ENCODE measurements around the gene SLITRK4.
A peak's percentile ranks its signal among the peaks of the same experiment; 100 is the strongest.

SLITRK4 gene, protein sequence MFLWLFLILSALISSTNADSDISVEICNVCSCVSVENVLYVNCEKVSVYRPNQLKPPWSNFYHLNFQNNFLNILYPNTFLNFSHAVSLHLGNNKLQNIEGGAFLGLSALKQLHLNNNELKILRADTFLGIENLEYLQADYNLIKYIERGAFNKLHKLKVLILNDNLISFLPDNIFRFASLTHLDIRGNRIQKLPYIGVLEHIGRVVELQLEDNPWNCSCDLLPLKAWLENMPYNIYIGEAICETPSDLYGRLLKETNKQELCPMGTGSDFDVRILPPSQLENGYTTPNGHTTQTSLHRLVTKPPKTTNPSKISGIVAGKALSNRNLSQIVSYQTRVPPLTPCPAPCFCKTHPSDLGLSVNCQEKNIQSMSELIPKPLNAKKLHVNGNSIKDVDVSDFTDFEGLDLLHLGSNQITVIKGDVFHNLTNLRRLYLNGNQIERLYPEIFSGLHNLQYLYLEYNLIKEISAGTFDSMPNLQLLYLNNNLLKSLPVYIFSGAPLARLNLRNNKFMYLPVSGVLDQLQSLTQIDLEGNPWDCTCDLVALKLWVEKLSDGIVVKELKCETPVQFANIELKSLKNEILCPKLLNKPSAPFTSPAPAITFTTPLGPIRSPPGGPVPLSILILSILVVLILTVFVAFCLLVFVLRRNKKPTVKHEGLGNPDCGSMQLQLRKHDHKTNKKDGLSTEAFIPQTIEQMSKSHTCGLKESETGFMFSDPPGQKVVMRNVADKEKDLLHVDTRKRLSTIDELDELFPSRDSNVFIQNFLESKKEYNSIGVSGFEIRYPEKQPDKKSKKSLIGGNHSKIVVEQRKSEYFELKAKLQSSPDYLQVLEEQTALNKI
- 0 to 0.32 (median 0) reads per million in 9 experiments for total RNA-seq

DNA sequence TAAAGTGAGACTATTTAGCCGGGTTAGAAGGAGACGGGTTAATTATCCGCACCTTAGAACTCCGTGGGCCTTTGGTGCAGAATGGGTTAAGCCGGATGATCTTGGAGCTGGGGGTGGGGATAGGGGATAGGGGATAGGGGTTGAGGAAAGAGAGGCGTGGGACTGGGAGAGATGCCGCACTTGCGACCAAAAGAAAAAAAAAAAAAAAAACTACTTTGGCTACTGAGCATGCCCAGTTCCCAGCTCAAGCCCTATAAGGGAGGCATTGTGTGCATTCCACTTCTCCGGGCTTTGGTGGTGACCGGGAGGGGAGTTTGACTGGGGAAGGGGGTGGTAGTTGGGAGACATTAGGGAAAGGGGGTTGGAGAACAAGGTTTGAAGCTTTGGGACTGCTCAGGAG lies at the start of gene SLITRK4:
Gene SLITRK4, minus strand, starts transcription at position 187 of the 400 bp plus-strand sequence. CDS start 4,993 bp downstream, outside the sequence.
- Mint-ChIP-seq H3K4me1 (ENCODE audit: low read depth in 2 of 2) (peaks cover 0 to 1% of the 10 kb centered on the region in 2 donors), H3K4me3 (no peak within 1 kb of the TSS), H3K36me3 (ENCODE audit: insufficient read depth) (no peaks in the 10 kb centered on the region), H3K9me3 (peaks cover 4 to 8% of the 10 kb centered on the region in 2 donors), H3K27me3 (peaks cover 0 to 19% of the 10 kb centered on the region in 2 donors), H3K27ac (no peak within 1 kb of the TSS)
- DNase-seq (no peak), ATAC-seq (replicated peaks) (no peak)

DNA sequence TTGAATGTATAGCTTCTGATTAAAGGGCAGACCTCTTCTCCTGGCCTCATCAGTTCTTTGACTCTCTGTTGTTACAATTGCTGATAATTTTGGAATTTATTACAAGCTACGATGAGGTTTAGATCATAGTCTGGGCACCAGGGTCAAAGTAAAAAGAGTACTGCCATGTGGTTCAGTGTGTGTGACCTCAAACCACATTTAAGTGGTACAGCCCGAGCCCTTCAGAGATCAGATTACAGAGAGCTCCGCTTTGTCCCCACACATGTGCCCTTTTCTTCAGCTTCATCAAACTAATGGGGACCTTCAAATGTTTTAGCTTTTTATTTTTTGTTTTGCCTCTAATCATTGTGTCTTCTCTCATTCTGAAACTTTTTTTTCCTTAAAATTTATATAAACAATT lies 47.6 kb upstream of the SLITRK4 start:
- H3K4me3 Mint-ChIP-seq, result no peak overlapping the region
- H3K27me3 Mint-ChIP-seq, result no peaks in the 10 kb centered on the region
- ATAC-seq (replicated peaks), result no peak
- H3K4me1 Mint-ChIP-seq (ENCODE audit: low read depth in 2 of 2), result no peaks in the 10 kb centered on the region
- H3K9me3 Mint-ChIP-seq, result peaks cover 0 to 2% of the 10 kb centered on the region in 2 donors
- H3K27ac Mint-ChIP-seq, result no peak overlapping the region
- DNase-seq, result no peak
- H3K36me3 Mint-ChIP-seq (ENCODE audit: insufficient read depth), result no peaks in the 10 kb centered on the region

GRCh38 chrX:143674926-143675325 lies 39.0 kb upstream of the SLITRK4 start:
- H3K4me1 Mint-ChIP-seq (ENCODE audit: low read depth in 2 of 2), result no peaks in the 10 kb centered on the region

DNA sequence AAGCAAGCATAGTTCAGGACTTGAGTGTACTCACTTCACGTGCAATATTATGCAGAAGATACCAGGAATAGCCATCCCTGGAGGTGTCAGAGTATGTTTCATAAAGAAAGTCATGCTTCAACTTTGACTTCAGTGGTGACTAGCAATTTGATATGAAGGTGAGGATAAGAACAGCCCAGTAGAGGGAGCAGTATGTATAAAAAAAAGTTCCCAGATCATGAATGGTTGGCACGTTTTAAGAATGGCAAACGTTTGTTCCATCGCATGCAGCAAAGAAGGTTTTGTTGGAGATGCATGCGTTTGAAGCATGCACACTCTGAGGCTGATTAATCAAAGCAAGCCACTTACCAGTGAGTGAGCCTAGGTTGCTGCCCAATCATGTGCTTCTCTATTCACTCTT lies 33.5 kb upstream of the SLITRK4 start:
- H3K4me1 Mint-ChIP-seq (ENCODE audit: low read depth in 2 of 2), result no peaks in the 10 kb centered on the region
- no peak for DNase-seq
- no peak for ATAC-seq (replicated peaks)

More at GRCh38 chrX:143674926-143675325, 39.0 kb upstream of the SLITRK4 start:
- ATAC-seq (replicated peaks) (no peak), DNase-seq (no peak)
- no peak overlapping the region for H3K27ac Mint-ChIP-seq
- H3K27me3 Mint-ChIP-seq, result no peaks in the 10 kb centered on the region
- no peaks in the 10 kb centered on the region for H3K36me3 Mint-ChIP-seq (ENCODE audit: insufficient read depth)
- H3K9me3 Mint-ChIP-seq, result peaks cover 4 to 5% of the 10 kb centered on the region in 2 donors
- no peak overlapping the region for H3K4me3 Mint-ChIP-seq

GRCh38 chrX:143664302-143664701 lies 28.4 kb upstream of the SLITRK4 start:
- DNase-seq (no peak), ATAC-seq (replicated peaks) (no peak)
- Mint-ChIP-seq H3K4me3 (no peak overlapping the region), H3K27ac (no peak overlapping the region), H3K4me1 (ENCODE audit: low read depth in 2 of 2) (no peaks in the 10 kb centered on the region), H3K36me3 (ENCODE audit: insufficient read depth) (no peaks in the 10 kb centered on the region), H3K9me3 (peaks cover 0 to 1% of the 10 kb centered on the region in 2 donors), H3K27me3 (no peaks in the 10 kb centered on the region)

More for the DNA sequence above, 33.5 kb upstream of the SLITRK4 start:
- Mint-ChIP-seq H3K27me3 (no peaks in the 10 kb centered on the region), H3K27ac (no peak overlapping the region), H3K36me3 (ENCODE audit: insufficient read depth) (no peaks in the 10 kb centered on the region), H3K9me3 (peaks cover 0 to 4% of the 10 kb centered on the region in 2 donors), H3K4me3 (no peak overlapping the region)

- Mint-ChIP-seq H3K9me3 (peaks cover 0 to 1% of the 10 kb centered on the region in 2 donors), H3K4me3 (no peak overlapping the region), H3K4me1 (ENCODE audit: low read depth in 2 of 2) (no peaks in the 10 kb centered on the region), H3K27me3 (no peaks in the 10 kb centered on the region), H3K36me3 (ENCODE audit: insufficient read depth) (no peaks in the 10 kb centered on the region), H3K27ac (no peak overlapping the region)
- ATAC-seq (replicated peaks) (no peak), DNase-seq (no peak)
These were observed 27.9 kb upstream of the SLITRK4 start for GRCh38 chrX:143663755-143664154.

GRCh38 chrX:143661286-143661685 lies 25.4 kb upstream of the SLITRK4 start:
- no peaks in the 10 kb centered on the region for H3K4me1 Mint-ChIP-seq (ENCODE audit: low read depth in 2 of 2)
- H3K9me3 Mint-ChIP-seq, result no peaks in the 10 kb centered on the region
- H3K27me3 Mint-ChIP-seq, result no peaks in the 10 kb centered on the region
- no peak for ATAC-seq (replicated peaks)
- no peak overlapping the region for H3K4me3 Mint-ChIP-seq
- no peaks in the 10 kb centered on the region for H3K36me3 Mint-ChIP-seq (ENCODE audit: insufficient read depth)
- H3K27ac Mint-ChIP-seq, result no peak overlapping the region
- DNase-seq, result no peak

DNA sequence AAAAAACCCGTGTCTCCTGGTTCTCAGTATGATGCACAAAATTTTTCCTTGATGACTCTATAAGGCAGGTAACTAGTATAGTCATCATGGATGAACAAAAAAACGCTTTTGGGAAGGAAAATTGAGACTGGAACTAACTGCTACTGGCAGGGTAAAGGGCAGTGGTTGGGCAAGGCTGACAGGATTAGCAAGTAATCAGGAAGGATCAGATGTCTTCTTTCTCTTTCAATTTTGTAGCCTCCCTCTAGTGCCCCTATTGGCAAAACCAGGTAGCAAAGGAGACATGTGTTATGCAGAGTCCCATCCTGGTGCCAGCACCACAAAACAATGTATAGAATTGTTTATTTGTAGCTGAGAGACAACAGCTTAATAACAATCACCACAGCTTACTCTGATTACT lies 12.8 kb upstream of the SLITRK4 start:
- Mint-ChIP-seq H3K9me3 (no peaks in the 10 kb centered on the region), H3K36me3 (ENCODE audit: insufficient read depth) (no peaks in the 10 kb centered on the region), H3K27me3 (no peaks in the 10 kb centered on the region), H3K4me1 (ENCODE audit: low read depth in 2 of 2) (no peaks in the 10 kb centered on the region), H3K27ac (no peak overlapping the region), H3K4me3 (no peak overlapping the region)
- no peak for ATAC-seq (replicated peaks)
- no peak for DNase-seq

GRCh38 chrX:143642426-143642825 lies 6.5 kb upstream of the SLITRK4 start:
- Mint-ChIP-seq H3K27ac (no peak overlapping the region), H3K9me3 (no peaks in the 10 kb centered on the region), H3K4me1 (ENCODE audit: low read depth in 2 of 2) (no peaks in the 10 kb centered on the region), H3K36me3 (ENCODE audit: insufficient read depth) (no peaks in the 10 kb centered on the region), H3K27me3 (no peaks in the 10 kb centered on the region), H3K4me3 (no peak overlapping the region)
- DNase-seq (no peak), ATAC-seq (replicated peaks) (no peak)

GRCh38 chrX:143636831-143637230 lies 930 bp upstream of the SLITRK4 start:
- no peak for DNase-seq
- H3K36me3 Mint-ChIP-seq (ENCODE audit: insufficient read depth), result no peaks in the 10 kb centered on the region
- peaks cover 0 to 1% of the 10 kb centered on the region in 2 donors for H3K4me1 Mint-ChIP-seq (ENCODE audit: low read depth in 2 of 2)
- peaks cover 4 to 8% of the 10 kb centered on the region in 2 donors for H3K9me3 Mint-ChIP-seq
- ATAC-seq (replicated peaks), result no peak
- H3K4me3 Mint-ChIP-seq, result no peak overlapping the region
- H3K27me3 Mint-ChIP-seq, result peaks cover 0 to 19% of the 10 kb centered on the region in 2 donors
- no peak overlapping the region for H3K27ac Mint-ChIP-seq

DNA sequence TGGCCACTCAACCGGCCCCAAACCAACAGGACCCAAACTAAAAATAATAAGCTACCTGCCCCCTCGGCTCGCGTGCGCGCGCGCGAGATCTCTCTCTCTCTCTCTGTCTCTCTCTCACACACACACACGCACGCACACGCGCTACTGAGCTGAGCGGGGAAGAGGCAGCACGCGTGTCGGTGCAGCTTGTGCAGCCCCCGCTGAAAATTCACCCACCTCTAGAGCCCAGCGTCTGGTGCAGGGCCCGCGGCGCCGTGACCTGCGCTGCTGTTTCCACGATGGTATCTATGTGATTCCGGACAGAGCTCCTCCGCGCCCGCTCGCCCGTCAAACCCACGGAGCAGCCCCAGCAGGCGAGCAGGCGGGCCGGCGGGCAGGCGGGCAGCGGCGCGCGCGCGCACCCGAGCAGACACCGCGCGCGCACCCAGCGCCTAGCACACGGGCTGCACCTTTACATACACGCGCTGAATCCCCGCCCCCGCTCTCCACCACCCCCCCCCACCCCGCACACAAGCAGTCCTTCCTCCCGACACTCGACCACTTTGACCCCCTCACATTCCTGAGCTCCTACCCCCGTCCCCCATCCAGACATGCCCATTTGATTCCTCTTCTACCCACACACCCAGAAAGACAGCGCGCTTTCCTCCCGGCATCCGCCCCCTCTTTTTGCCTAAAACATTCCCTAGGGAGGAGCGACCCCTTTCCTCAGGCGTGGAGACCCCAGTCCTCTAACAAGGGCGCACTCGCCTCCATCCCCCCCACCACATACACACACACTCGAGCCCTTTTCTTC lies 1.0 kb downstream of the SLITRK4 start:
- Mint-ChIP-seq H3K4me3 (peak overlapping the region in 1 of 2 donors; percentile 33), H3K4me1 (ENCODE audit: low read depth in 2 of 2) (peaks cover 0 to 1% of the 10 kb centered on the region in 2 donors), H3K27ac (no peak overlapping the region), H3K27me3 (peaks cover 0 to 19% of the 10 kb centered on the region in 2 donors), H3K36me3 (ENCODE audit: insufficient read depth) (no peaks in the 10 kb centered on the region), H3K9me3 (peaks cover 4 to 8% of the 10 kb centered on the region in 2 donors)
- no peak for DNase-seq
- ATAC-seq (replicated peaks), result no peak

- Mint-ChIP-seq H3K4me3 (no peak overlapping the region), H3K4me1 (ENCODE audit: low read depth in 2 of 2) (peaks cover 0 to 1% of the 10 kb centered on the region in 2 donors), H3K9me3 (peaks cover 4 to 8% of the 10 kb centered on the region in 2 donors), H3K27me3 (peaks cover 0 to 19% of the 10 kb centered on the region in 2 donors), H3K27ac (no peak overlapping the region), H3K36me3 (ENCODE audit: insufficient read depth) (no peaks in the 10 kb centered on the region)
- DNase-seq, result no peak
- ATAC-seq (replicated peaks), result no peak
These were observed 1.6 kb downstream of the SLITRK4 start for GRCh38 chrX:143634309-143634662.
